B cell (primary cell): Measurements from ENCODE around the gene CUBN. TPM values are rescaled to one million over a fixed set of nuclear protein-coding genes. Genes with fewer than 3 reads are reported as not detected.

Experiments used
- ATAC-seq: fragments of 200-7000 bp; cut with Tn5 transposase; one replicate; pipeline ENCODE4 v1.10.0; 2021; ENCODE audit warnings: low read depth, mild to moderate bottlenecking, moderate number of reproducible peaks, moderate library complexity
- CTCF ChIA-PET: fragments of 350-600 bp; sonication (Branson Sonifier 250); formaldehyde crosslinking; loops from one replicate; lab custom pipeline; 2021; ENCODE audit warnings: antibody characterized with exemption, inconsistent platforms; lab: Charles Lee
- POLR2A ChIA-PET: fragments of 350-600 bp; sonication (Branson Sonifier 250); formaldehyde crosslinking; loops from one replicate; lab custom pipeline; 2021; ENCODE audit warnings: antibody characterized with exemption; lab: Charles Lee
- DNase-seq: peaks from one replicate; pipeline ENCODE4 v3.0.0; 2013
- H2AFZ ChIP-seq: 2 replicates; pipeline ENCODE4 v1.6.1; 2012; ENCODE audit warnings: mild to moderate bottlenecking, low read depth, low read length; ENCODE audit not compliant: insufficient read depth, poor library complexity, severe bottlenecking
- H3K27ac ChIP-seq, 2 donors: 1 replicate in 1 of 2; 2 replicates in 1 of 2; pipeline ENCODE4 v1.5.1; 2012 to 2013; ENCODE audit warnings: low read length in 2 of 2, mild to moderate bottlenecking in 2 of 2, moderate library complexity in 1 of 2
- H3K27me3 ChIP-seq, 4 experiments: fragments of 200-600 bp in 1 of 4; sonication (generic) in 1 of 4; replicated peaks in 1 of 4; 1 replicate in 2 of 4; 2 replicates in 2 of 4; pipeline versions ENCODE4 v1.6.1 to v1.7.0; 2013 to 2016; ENCODE audit warnings: low read length in 3 of 4, mild to moderate bottlenecking in 2 of 4, mixed read lengths in 1 of 4, moderate library complexity in 1 of 4; ENCODE audit not compliant: insufficient read depth in 4 of 4, control insufficient read depth in 3 of 4; ENCODE audit errors: control extremely low read depth in 1 of 4
- H3K36me3 ChIP-seq, 2 experiments: replicated peaks in 1 of 2; 1 replicate in 1 of 2; 2 replicates in 1 of 2; pipeline versions ENCODE4 v1.6.1 to v1.7.1; 2013; ENCODE audit warnings: low read length in 1 of 2; ENCODE audit not compliant: insufficient read depth in 2 of 2, control insufficient read depth in 1 of 2; ENCODE audit errors: control extremely low read depth in 1 of 2, extremely low read depth in 1 of 2
- H3K4me1 ChIP-seq, 2 donors: fragments of 200-600 bp in 1 of 2; sonication (generic) in 1 of 2; 1 replicate in 1 of 2; 2 replicates in 1 of 2; pipeline versions ENCODE4 v1.5.1 to v1.6.1; 2013 to 2017; ENCODE audit warnings: low read length in 2 of 2; ENCODE audit not compliant: control insufficient read depth in 2 of 2, insufficient read depth in 2 of 2
- H3K4me2 ChIP-seq: replicated peaks from 2 replicates; pipeline ENCODE3; 2012; ENCODE audit warnings: mild to moderate bottlenecking, low read depth, low read length; ENCODE audit not compliant: poor library complexity, severe bottlenecking
- H3K4me3 ChIP-seq, 5 experiments: fragments of 200-600 bp in 1 of 5; sonication (generic) in 1 of 5; 1 replicate in 3 of 5; 2 replicates in 2 of 5; pipeline versions ENCODE4 v1.5.1 to v1.7.0; 2011 to 2016; ENCODE audit warnings: low read length in 4 of 5, mild to moderate bottlenecking in 4 of 5, low read depth in 2 of 5, control low read depth in 1 of 5, moderate library complexity in 1 of 5; ENCODE audit not compliant: insufficient read depth in 1 of 5; ENCODE audit errors: control extremely low read depth in 1 of 5, extremely low read depth in 1 of 5
- H3K79me2 ChIP-seq: fragments of 200-600 bp; sonication (generic); one replicate; pipeline ENCODE4 v1.6.0; 2016; ENCODE audit warnings: low read length; ENCODE audit not compliant: control insufficient read depth, insufficient read depth
- H3K9ac ChIP-seq: fragments of 200-600 bp; sonication (generic); 2 replicates; pipeline ENCODE4 v1.6.1; 2017; ENCODE audit warnings: mild to moderate bottlenecking, low read length, moderate library complexity
- H3K9me3 ChIP-seq, 3 donors: one replicate each; pipeline versions ENCODE4 v1.6.1 to v1.7.1; 2013; ENCODE audit warnings: low read length in 2 of 3; ENCODE audit not compliant: control insufficient read depth in 2 of 3, insufficient read depth in 1 of 3; ENCODE audit errors: control extremely low read depth in 1 of 3
- H4K20me1 ChIP-seq: 2 replicates; pipeline ENCODE4 v1.6.0; 2012; ENCODE audit warnings: mild to moderate bottlenecking, low read length; ENCODE audit not compliant: insufficient read depth, control insufficient read depth, poor library complexity, severe bottlenecking
- H3K27ac Mint-ChIP-seq: one replicate; pipeline ENCODE4 v1.8.0; 2021; ENCODE audit warnings: mixed read lengths
- H3K27me3 Mint-ChIP-seq: one replicate; pipeline ENCODE4 v1.8.0; 2021; ENCODE audit warnings: mixed read lengths
- H3K4me1 Mint-ChIP-seq: one replicate; pipeline ENCODE4 v1.8.0; 2021; ENCODE audit warnings: mixed read lengths
- H3K4me3 Mint-ChIP-seq: one replicate; pipeline ENCODE4 v1.8.0; 2021; ENCODE audit warnings: mixed read lengths
- H3K9me3 Mint-ChIP-seq: one replicate; pipeline ENCODE4 v1.8.0; 2022; ENCODE audit warnings: mixed read lengths; ENCODE audit not compliant: insufficient read depth
- CTCF ChIP-seq: fragments of 200-600 bp; IDR thresholded peaks from one replicate; pipeline ENCODE4 v1.8.0; 2022; ENCODE audit warnings: antibody characterized with exemption, mild to moderate bottlenecking
- EZH2 ChIP-seq: IDR thresholded peaks from 2 replicates; pipeline ENCODE4 v1.6.1; 2012; ENCODE audit warnings: borderline replicate concordance, low read depth, mild to moderate bottlenecking, moderate library complexity, low read length; ENCODE audit not compliant: insufficient read depth, poor library complexity, severe bottlenecking
- WGBS: methylation state at CpG from one replicate; pipeline ENCODE4 v1.1.5; 2013; ENCODE audit warnings: missing lambda C conversion rate; ENCODE audit not compliant: insufficient coverage; 5-methylcytosine and 5-hydroxymethylcytosine counted together
- intact Hi-C: fragments of 100-400 bp; cut with micrococcal nuclease; formaldehyde crosslinking; loops from one replicate; pipeline ENCODE4 v1.10.0; 2022
- polyA plus RNA-seq: library from polyadenylated mRNA; depleted of rRNA; stranded (reverse); fragments of >200 nt; gene quantifications from 2 replicates; pipeline ENCODE4 v1.2.3, GENCODE V29; 2012
- total RNA-seq, 2 donors: library from RNA; stranded (reverse); fragments of 120-200 nt in 1 of 2; gene quantifications; 1 replicate in 1 of 2; 2 replicates in 1 of 2; pipeline versions ENCODE4 v1.2.3 to v1.2.4, GENCODE V29; 2013 to 2022

CUBN gene
- total and polyA plus RNA-seq, 2 donors (not counting 1 experiment from before 2014, with no cell fraction given) = 4.2 to 5.7 TPM

GRCh38 chr10:16952610-16953009 lies 177.0 kb downstream of the CUBN start:
- Histone ChIP-seq H3K9ac (no peak overlapping the region), H3K27me3 (no peaks in the 10 kb centered on the region), H3K4me2 (no peak overlapping the region), H3K4me3 (no peak overlapping the region), H2AFZ (no peak overlapping the region), H3K9me3 (no peaks in the 10 kb centered on the region), H4K20me1 (no peaks in the 10 kb centered on the region), H3K4me1 (no peaks in the 10 kb centered on the region), H3K79me2 (no peaks in the 10 kb centered on the region), H3K36me3 (no peaks in the 10 kb centered on the region), H3K27ac (no peak overlapping the region)
- Mint-ChIP-seq H3K27ac (no peak overlapping the region), H3K4me3 (no peak overlapping the region), H3K9me3 (no peaks in the 10 kb centered on the region), H3K27me3 (no peaks in the 10 kb centered on the region), H3K4me1 (no peaks in the 10 kb centered on the region)
- intact Hi-C loops = no loop called here
- no peak for TF ChIP-seq CTCF
- TF ChIP-seq EZH2 = no peak
- 97% methylated on average over 5 of the region's 5 CpGs for WGBS
- CTCF ChIA-PET = no interaction called here
- no peak for DNase-seq
- no peak for ATAC-seq
- POLR2A ChIA-PET = no interaction called here

DNA sequence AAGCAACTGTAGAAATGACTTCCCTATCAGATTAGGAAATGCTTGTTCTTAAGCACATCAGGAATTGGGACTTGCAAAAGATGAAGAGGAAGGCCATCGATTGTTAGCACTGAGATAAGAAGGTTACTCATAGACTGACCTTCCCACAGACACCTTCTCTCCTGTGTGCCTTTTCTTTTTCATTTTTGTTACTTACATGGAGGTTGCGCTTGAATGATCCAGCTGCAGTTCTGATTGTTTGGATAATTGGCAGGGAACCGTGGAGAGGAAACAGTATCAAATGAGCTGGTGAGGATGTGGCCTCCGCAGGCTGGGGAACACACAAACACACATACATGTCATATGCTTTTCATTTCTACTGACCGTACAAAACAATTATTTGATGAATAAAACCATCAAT lies 177.5 kb downstream of the CUBN start:
- H3K36me3 ChIP-seq = no peaks in the 10 kb centered on the region
- 67% methylated on average over 2 of the region's 5 CpGs for WGBS
- H3K4me2 ChIP-seq = no peak overlapping the region
- no peak for DNase-seq
- H3K27me3 Mint-ChIP-seq = no peaks in the 10 kb centered on the region
- no peak overlapping the region for H2AFZ ChIP-seq
- H3K27ac ChIP-seq = no peak overlapping the region
- intact Hi-C loops = no loop called here
- no peaks in the 10 kb centered on the region for H3K4me1 ChIP-seq
- POLR2A ChIA-PET = no interaction called here
- TF ChIP-seq EZH2 (no peak), CTCF (no peak)
- no peaks in the 10 kb centered on the region for H4K20me1 ChIP-seq
- H3K27me3 ChIP-seq = no peaks in the 10 kb centered on the region
- H3K27ac Mint-ChIP-seq = no peak overlapping the region
- H3K4me1 Mint-ChIP-seq = no peaks in the 10 kb centered on the region
- H3K9me3 Mint-ChIP-seq = no peaks in the 10 kb centered on the region
- H3K4me3 Mint-ChIP-seq = no peak overlapping the region
- CTCF ChIA-PET = no interaction called here
- no peak overlapping the region for H3K9ac ChIP-seq
- no peak for ATAC-seq
- H3K79me2 ChIP-seq = no peaks in the 10 kb centered on the region
- H3K4me3 ChIP-seq = no peak overlapping the region
- no peaks in the 10 kb centered on the region for H3K9me3 ChIP-seq
